Measurements from ENCODE around the gene CTSL.

Gene CTSL

GRCh38 chr9:87722393-87723088 lies 3.4 kb upstream of the CTSL start:
- no peaks in the 10 kb centered on the region for H3K9me3 ChIP-seq (ENCODE audit: low read length)
- no peak overlapping the region for H3K27ac ChIP-seq (ENCODE audit: low read depth, low read length, poor library complexity, severe bottlenecking)
- H3F3A ChIP-seq (ENCODE audit: insufficient read depth, low read length) = no peaks in the 10 kb centered on the region
- TF ChIP-seq CTCF (IDR thresholded peaks at IDR 0.05; ENCODE audit: low read length) = no peak
- TF ChIP-seq EZH2 (IDR thresholded peaks at IDR 0.05; ENCODE audit: borderline replicate concordance, low read length) = no peak
- H3K9ac ChIP-seq (ENCODE audit: low read length) = no peak overlapping the region
- no peaks in the 10 kb centered on the region for H3K79me2 ChIP-seq (ENCODE audit: insufficient read depth, low read length)
- no peaks in the 10 kb centered on the region for H3K36me3 ChIP-seq (ENCODE audit: insufficient read depth, low read length)
- H3K4me3 ChIP-seq (ENCODE audit: low read depth, low read length, poor library complexity, severe bottlenecking) = no peak overlapping the region
- no peaks in the 10 kb centered on the region for H3K4me1 ChIP-seq (ENCODE audit: insufficient read depth, low read length, severe bottlenecking)
- no peaks in the 10 kb centered on the region for H3K27me3 ChIP-seq (ENCODE audit: insufficient read depth, low read length)
- no peak overlapping the region for H3K4me2 ChIP-seq (ENCODE audit: low read length)
- H3K9me2 ChIP-seq (ENCODE audit: low read depth, low read length) = no peaks in the 10 kb centered on the region
- no peak overlapping the region for H2AFZ ChIP-seq (ENCODE audit: low read length)
- H4K20me1 ChIP-seq (ENCODE audit: insufficient read depth, low read length) = no peaks in the 10 kb centered on the region

- no peaks in the 10 kb centered on the region for H4K20me1 ChIP-seq (ENCODE audit: insufficient read depth, low read length)
- TF ChIP-seq CTCF (IDR thresholded peaks at IDR 0.05; ENCODE audit: low read length) = no peak
- no peak for TF ChIP-seq EZH2 (IDR thresholded peaks at IDR 0.05; ENCODE audit: borderline replicate concordance, low read length)
- no peaks in the 10 kb centered on the region for H3K27me3 ChIP-seq (ENCODE audit: insufficient read depth, low read length)
- H3K79me2 ChIP-seq (ENCODE audit: insufficient read depth, low read length) = no peaks in the 10 kb centered on the region
- no peaks in the 10 kb centered on the region for H3F3A ChIP-seq (ENCODE audit: insufficient read depth, low read length)
- no peaks in the 10 kb centered on the region for H3K9me2 ChIP-seq (ENCODE audit: low read depth, low read length)
- no peak overlapping the region for H3K4me3 ChIP-seq (ENCODE audit: low read depth, low read length, poor library complexity, severe bottlenecking)
- no peaks in the 10 kb centered on the region for H3K4me1 ChIP-seq (ENCODE audit: insufficient read depth, low read length, severe bottlenecking)
- H2AFZ ChIP-seq (ENCODE audit: low read length) = no peak overlapping the region
- H3K36me3 ChIP-seq (ENCODE audit: insufficient read depth, low read length) = no peaks in the 10 kb centered on the region
- no peak overlapping the region for H3K9ac ChIP-seq (ENCODE audit: low read length)
- no peak overlapping the region for H3K27ac ChIP-seq (ENCODE audit: low read depth, low read length, poor library complexity, severe bottlenecking)
- H3K9me3 ChIP-seq (ENCODE audit: low read length) = no peaks in the 10 kb centered on the region
- no peak overlapping the region for H3K4me2 ChIP-seq (ENCODE audit: low read length)
These were observed 491 bp upstream of the CTSL start for GRCh38 chr9:87725356-87725899.

- no peaks in the 10 kb centered on the region for H3F3A ChIP-seq (ENCODE audit: insufficient read depth, low read length)
- no peak for TF ChIP-seq EZH2 (IDR thresholded peaks at IDR 0.05; ENCODE audit: borderline replicate concordance, low read length)
- no peak for TF ChIP-seq CTCF (IDR thresholded peaks at IDR 0.05; ENCODE audit: low read length)
- no peaks in the 10 kb centered on the region for H3K36me3 ChIP-seq (ENCODE audit: insufficient read depth, low read length)
- no peaks in the 10 kb centered on the region for H3K27me3 ChIP-seq (ENCODE audit: insufficient read depth, low read length)
- no peaks in the 10 kb centered on the region for H3K4me1 ChIP-seq (ENCODE audit: insufficient read depth, low read length, severe bottlenecking)
- no peak overlapping the region for H3K27ac ChIP-seq (ENCODE audit: low read depth, low read length, poor library complexity, severe bottlenecking)
- no peak overlapping the region for H2AFZ ChIP-seq (ENCODE audit: low read length)
- H3K9me3 ChIP-seq (ENCODE audit: low read length) = no peaks in the 10 kb centered on the region
- no peaks in the 10 kb centered on the region for H3K9me2 ChIP-seq (ENCODE audit: low read depth, low read length)
- no peaks in the 10 kb centered on the region for H3K79me2 ChIP-seq (ENCODE audit: insufficient read depth, low read length)
- H4K20me1 ChIP-seq (ENCODE audit: insufficient read depth, low read length) = no peaks in the 10 kb centered on the region
- H3K9ac ChIP-seq (ENCODE audit: low read length) = no peak overlapping the region
- H3K4me2 ChIP-seq (ENCODE audit: low read length) = no peak overlapping the region
- H3K4me3 ChIP-seq (ENCODE audit: low read depth, low read length, poor library complexity, severe bottlenecking) = no peak overlapping the region
These were observed 3.3 kb downstream of the CTSL start for GRCh38 chr9:87729246-87729645.

Data from OCI-LY1 (cell line).